ENCODE data around the gene NRXN2.
"Not testable (repeated sequence)": the region's sequence is repeated elsewhere in the genome, so short reads cannot be mapped to it uniquely, and the experiment has no call there.

Gene NRXN2

DNA sequence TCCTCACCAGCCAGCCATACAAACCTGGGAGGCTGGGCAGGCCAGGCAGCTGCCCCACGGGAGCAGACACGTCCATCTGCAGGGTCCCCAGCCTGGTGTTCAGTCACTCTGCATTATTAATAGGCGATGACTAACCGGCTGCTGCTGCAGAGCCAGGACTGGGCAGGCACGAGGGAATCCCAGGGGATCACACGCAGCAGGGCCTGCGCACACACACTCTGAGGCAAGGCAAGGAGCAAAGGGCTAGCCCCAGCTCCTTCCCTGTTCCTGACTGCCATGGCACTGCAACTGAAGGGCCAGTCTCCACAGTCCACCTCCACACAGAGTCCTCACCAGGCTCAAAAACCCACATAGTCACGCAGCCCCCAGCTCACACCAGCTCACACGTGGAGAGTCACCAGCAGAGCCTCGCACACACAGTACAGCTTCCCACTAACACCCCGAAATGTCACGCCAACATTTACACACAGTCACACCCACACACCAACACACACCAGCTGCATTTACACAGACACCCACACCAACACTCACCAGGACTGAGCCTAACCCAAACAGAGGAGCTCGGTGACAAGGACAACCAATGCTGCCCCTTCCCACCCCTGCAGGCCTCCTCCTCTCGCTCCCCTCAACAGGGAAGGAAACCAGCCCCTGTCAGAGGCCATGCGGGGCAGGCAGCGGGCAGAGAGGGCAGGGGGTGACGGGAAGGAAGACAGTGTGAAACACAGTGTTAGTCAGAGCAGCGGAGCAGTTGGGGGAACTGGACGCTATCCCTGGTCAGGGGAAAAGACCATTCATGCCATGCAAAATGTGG lies 47.3 kb downstream of the NRXN2 start:
- no peaks in the 10 kb centered on the region for H3K36me3 ChIP-seq (ENCODE audit: control insufficient read depth, insufficient read depth, low read length)
- no peaks in the 10 kb centered on the region for H3K9me3 ChIP-seq (ENCODE audit: control insufficient read depth, low read length)
- H3K27me3 ChIP-seq (ENCODE audit: control insufficient read depth, insufficient read depth, low read length, poor library complexity, severe bottlenecking) = peaks cover 19% of the 10 kb centered on the region
- no peak overlapping the region for H3K4me3 ChIP-seq (ENCODE audit: insufficient read depth, low read depth, low read length)
- no peak overlapping the region for H3K27ac ChIP-seq (ENCODE audit: insufficient read depth, low read depth, low read length, poor library complexity, severe bottlenecking)
- WGBS, 2 experiments = 85 to 87% methylated on average over 19 of the region's 19 CpGs
- peaks cover 10% of the 10 kb centered on the region for H3K4me1 ChIP-seq (ENCODE audit: control insufficient read depth, insufficient read depth, low read length)

- Histone ChIP-seq H3K4me3 (ENCODE audit: insufficient read depth, low read depth, low read length) (no peak overlapping the region), H3K27me3 (ENCODE audit: control insufficient read depth, insufficient read depth, low read length, poor library complexity, severe bottlenecking) (peaks cover 19% of the 10 kb centered on the region), H3K36me3 (ENCODE audit: control insufficient read depth, insufficient read depth, low read length) (no peaks in the 10 kb centered on the region), H3K4me1 (ENCODE audit: control insufficient read depth, insufficient read depth, low read length) (peaks cover 10% of the 10 kb centered on the region), H3K27ac (ENCODE audit: insufficient read depth, low read depth, low read length, poor library complexity, severe bottlenecking) (no peak overlapping the region), H3K9me3 (ENCODE audit: control insufficient read depth, low read length) (no peaks in the 10 kb centered on the region)
- WGBS, 2 experiments = 91 to 93% methylated on average over 2 of the region's 2 CpGs
Observed at GRCh38 chr11:64674774-64675173, 48.2 kb downstream of the NRXN2 start.

DNA sequence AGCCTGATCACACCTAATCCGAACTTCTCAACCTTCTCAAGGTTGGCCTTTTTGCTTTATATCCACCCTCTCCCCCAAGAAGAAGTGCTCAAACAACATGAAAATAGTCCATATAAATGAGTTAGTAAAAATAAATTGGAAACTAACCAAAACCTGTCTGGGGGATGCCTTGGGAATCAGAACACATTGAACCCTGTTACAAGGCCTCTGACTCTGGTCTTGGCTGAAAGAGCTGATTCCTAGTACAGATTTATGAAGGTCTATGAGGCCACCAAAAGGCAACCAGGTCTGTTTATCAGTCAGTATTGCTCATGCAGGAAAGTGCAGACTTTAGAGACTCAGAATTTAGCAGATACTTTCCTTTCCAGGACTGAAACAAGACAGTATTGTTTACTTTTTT lies 49.7 kb downstream of the NRXN2 start:
- Histone ChIP-seq H3K9me3 (ENCODE audit: control insufficient read depth, low read length) (no peaks in the 10 kb centered on the region), H3K4me3 (ENCODE audit: insufficient read depth, low read depth, low read length) (no peak overlapping the region), H3K36me3 (ENCODE audit: control insufficient read depth, insufficient read depth, low read length) (no peaks in the 10 kb centered on the region), H3K27me3 (ENCODE audit: control insufficient read depth, insufficient read depth, low read length, poor library complexity, severe bottlenecking) (peaks cover 25% of the 10 kb centered on the region), H3K4me1 (ENCODE audit: control insufficient read depth, insufficient read depth, low read length) (peaks cover 10% of the 10 kb centered on the region), H3K27ac (ENCODE audit: insufficient read depth, low read depth, low read length, poor library complexity, severe bottlenecking) (no peak overlapping the region)
- WGBS, 2 experiments = 80 to 82% methylated on average over 1 of the region's 1 CpG

- WGBS, 2 experiments = 94 to 97% methylated on average over 2 of the region's 2 CpGs
Observed at GRCh38 chr11:64672875-64673274, 50.1 kb downstream of the NRXN2 start.

DNA sequence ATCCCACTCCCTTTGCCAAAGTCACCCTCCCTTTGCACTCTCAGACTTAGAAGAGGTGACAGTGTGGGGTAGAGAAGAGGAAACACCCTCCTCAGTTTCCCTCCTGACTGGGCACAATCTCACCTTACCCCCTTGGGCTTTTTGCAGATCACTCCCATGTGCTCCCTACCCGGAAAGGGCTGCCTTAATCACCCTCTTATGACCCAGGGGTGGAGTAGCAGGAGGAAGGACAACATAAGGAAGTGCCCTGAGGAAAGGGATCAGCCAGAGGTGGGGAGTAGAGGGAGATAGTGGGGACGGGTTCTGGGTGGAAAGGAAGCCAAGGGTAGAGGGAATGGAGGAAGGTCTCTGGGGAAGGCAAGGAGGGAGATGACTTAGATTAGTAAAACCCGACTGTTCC lies 52.0 kb downstream of the NRXN2 start:
- Histone ChIP-seq H3K27ac (ENCODE audit: insufficient read depth, low read depth, low read length, poor library complexity, severe bottlenecking) (no peak overlapping the region), H3K27me3 (ENCODE audit: control insufficient read depth, insufficient read depth, low read length, poor library complexity, severe bottlenecking) (peaks cover 26% of the 10 kb centered on the region), H3K4me1 (ENCODE audit: control insufficient read depth, insufficient read depth, low read length) (peaks cover 5% of the 10 kb centered on the region), H3K4me3 (ENCODE audit: insufficient read depth, low read depth, low read length) (no peak overlapping the region), H3K9me3 (ENCODE audit: control insufficient read depth, low read length) (no peaks in the 10 kb centered on the region), H3K36me3 (ENCODE audit: control insufficient read depth, insufficient read depth, low read length) (no peaks in the 10 kb centered on the region)
- WGBS, 2 experiments = 84 to 85% methylated on average over 3 of the region's 3 CpGs

More at GRCh38 chr11:64672875-64673274, 50.1 kb downstream of the NRXN2 start:
- H3K4me1 ChIP-seq (ENCODE audit: control insufficient read depth, insufficient read depth, low read length) = peaks cover 10% of the 10 kb centered on the region
- no peak overlapping the region for H3K4me3 ChIP-seq (ENCODE audit: insufficient read depth, low read depth, low read length)
- no peaks in the 10 kb centered on the region for H3K9me3 ChIP-seq (ENCODE audit: control insufficient read depth, low read length)
- no peak overlapping the region for H3K27ac ChIP-seq (ENCODE audit: insufficient read depth, low read depth, low read length, poor library complexity, severe bottlenecking)
- H3K27me3 ChIP-seq (ENCODE audit: control insufficient read depth, insufficient read depth, low read length, poor library complexity, severe bottlenecking) = peaks cover 26% of the 10 kb centered on the region
- no peaks in the 10 kb centered on the region for H3K36me3 ChIP-seq (ENCODE audit: control insufficient read depth, insufficient read depth, low read length)

DNA sequence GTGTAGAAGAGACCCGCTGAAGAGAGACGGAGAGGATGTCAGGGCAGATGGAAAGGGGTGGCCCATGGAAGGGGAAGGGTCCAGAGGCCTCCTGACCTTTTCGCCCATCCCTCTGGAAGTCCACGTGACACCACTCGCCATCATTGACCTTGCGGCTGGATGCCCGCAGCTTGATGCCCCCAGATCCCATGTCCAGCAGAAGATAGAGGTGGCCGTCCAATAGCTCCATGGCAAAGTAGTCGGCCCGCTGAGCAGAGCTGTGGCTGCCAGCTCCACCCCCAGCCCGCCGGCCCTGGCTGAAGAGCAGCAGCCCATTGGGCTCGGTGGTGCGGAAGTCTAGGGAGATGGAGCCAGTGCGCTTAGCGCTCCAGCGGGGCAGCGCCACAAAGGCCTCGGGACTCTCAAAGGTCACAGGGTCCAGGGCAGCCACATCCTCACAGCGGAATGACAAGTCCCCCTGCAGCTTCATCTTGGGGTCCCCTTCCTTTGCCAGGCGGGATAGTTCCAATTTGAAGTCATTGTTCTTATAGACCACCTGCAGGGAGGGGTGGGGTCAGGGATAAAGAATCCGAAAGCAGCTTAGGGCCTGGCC lies 55.7 kb downstream of the NRXN2 start:
- no peaks in the 10 kb centered on the region for H3K36me3 ChIP-seq (ENCODE audit: control insufficient read depth, insufficient read depth, low read length)
- no peak overlapping the region for H3K27ac ChIP-seq (ENCODE audit: insufficient read depth, low read depth, low read length, poor library complexity, severe bottlenecking)
- peaks cover 17% of the 10 kb centered on the region for H3K27me3 ChIP-seq (ENCODE audit: control insufficient read depth, insufficient read depth, low read length, poor library complexity, severe bottlenecking)
- no peak overlapping the region for H3K4me3 ChIP-seq (ENCODE audit: insufficient read depth, low read depth, low read length)
- peaks cover 5% of the 10 kb centered on the region for H3K4me1 ChIP-seq (ENCODE audit: control insufficient read depth, insufficient read depth, low read length)
- H3K9me3 ChIP-seq (ENCODE audit: control insufficient read depth, low read length) = no peaks in the 10 kb centered on the region
- 80 to 81% methylated on average over 22 of the region's 22 CpGs for WGBS, 2 experiments

DNA sequence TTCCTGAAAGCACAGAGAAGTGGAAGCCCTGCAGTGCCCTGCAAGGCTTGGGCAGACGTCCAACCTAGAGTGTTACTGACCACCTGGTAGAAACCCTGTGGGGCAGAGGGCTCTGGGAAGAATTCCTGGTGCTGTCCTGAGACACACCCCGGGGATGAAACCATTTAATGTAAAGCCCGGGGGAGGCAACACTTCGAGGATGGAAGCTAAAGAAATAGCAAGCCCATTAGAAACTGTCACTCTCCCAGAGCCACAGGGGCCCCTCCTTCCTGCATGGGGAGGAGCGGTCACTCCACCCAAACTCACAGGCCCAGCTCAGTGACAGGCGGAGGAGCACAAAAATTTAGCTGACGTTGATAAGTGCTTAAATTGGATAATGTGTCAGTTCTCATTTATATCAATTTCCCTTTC lies 57.6 kb downstream of the NRXN2 start:
- H3K36me3 ChIP-seq (ENCODE audit: control insufficient read depth, insufficient read depth, low read length) = no peaks in the 10 kb centered on the region
- 61 to 62% methylated on average over 7 of the region's 7 CpGs for WGBS, 2 experiments
- H3K9me3 ChIP-seq (ENCODE audit: control insufficient read depth, low read length) = no peaks in the 10 kb centered on the region
- peaks cover 5% of the 10 kb centered on the region for H3K4me1 ChIP-seq (ENCODE audit: control insufficient read depth, insufficient read depth, low read length)
- no peak overlapping the region for H3K27ac ChIP-seq (ENCODE audit: insufficient read depth, low read depth, low read length, poor library complexity, severe bottlenecking)
- no peak overlapping the region for H3K4me3 ChIP-seq (ENCODE audit: insufficient read depth, low read depth, low read length)
- H3K27me3 ChIP-seq (ENCODE audit: control insufficient read depth, insufficient read depth, low read length, poor library complexity, severe bottlenecking) = peaks cover 7% of the 10 kb centered on the region

DNA sequence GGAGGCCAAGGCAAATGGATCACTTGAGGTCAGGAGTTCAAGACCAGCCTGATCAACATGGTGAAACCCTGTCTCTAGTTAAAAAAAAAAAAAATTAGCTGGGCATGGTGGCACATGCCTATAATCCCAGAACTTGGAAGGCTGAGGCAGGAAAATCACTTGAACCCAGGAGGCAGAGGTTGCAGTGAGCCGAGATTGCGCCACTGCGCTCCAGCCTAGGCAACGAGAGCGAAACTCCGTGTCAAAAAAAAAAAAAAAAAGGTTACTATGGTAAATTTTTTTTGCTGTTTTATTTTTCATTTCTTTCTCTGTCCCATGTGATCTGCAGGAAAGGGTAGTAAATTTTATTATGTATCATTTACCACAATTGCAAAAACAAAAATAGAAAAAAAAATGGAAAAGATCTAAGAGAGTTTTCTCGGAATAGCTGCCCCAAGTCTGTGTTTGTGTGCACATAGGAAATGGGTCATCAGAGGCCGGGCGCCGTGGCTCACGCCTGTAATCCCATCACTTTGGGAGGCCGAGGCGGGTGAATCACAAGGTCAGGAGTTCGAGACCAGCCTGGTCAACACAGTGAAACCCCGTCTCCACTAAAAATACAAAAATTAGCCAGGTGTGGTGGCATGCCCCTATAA lies 58.6 kb downstream of the NRXN2 start:
- 92 to 96% methylated on average over 15 of the region's 15 CpGs for WGBS, 2 experiments
- H3K4me3 ChIP-seq (ENCODE audit: insufficient read depth, low read depth, low read length) = not testable (repeated sequence)

DNA sequence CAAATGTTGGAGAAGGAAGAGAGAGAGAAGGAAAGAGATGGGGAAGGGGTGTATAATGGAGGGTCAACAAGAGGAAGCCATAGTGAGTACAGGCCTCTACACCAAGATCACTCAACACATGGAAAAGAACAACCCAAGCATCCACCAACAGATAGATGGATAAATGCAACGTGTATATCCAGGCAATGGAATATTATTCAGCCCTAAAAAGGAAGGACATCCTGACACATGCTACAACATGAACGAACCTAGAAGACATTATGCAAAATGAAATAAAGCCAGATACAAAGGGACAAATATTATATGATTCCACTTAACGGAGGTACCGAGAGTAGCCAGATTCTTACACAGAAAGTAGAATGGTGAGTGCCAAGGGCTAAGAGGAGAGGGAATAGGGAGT lies 59.3 kb downstream of the NRXN2 start:
- Histone ChIP-seq H3K4me3 (ENCODE audit: insufficient read depth, low read depth, low read length) (no peak overlapping the region), H3K9me3 (ENCODE audit: control insufficient read depth, low read length) (no peaks in the 10 kb centered on the region), H3K36me3 (ENCODE audit: control insufficient read depth, insufficient read depth, low read length) (no peaks in the 10 kb centered on the region), H3K27ac (ENCODE audit: insufficient read depth, low read depth, low read length, poor library complexity, severe bottlenecking) (no peak overlapping the region), H3K27me3 (ENCODE audit: control insufficient read depth, insufficient read depth, low read length, poor library complexity, severe bottlenecking) (peaks cover 5% of the 10 kb centered on the region), H3K4me1 (ENCODE audit: control insufficient read depth, insufficient read depth, low read length) (peaks cover 5% of the 10 kb centered on the region)
- WGBS, 2 experiments = 92 to 99% methylated on average over 4 of the region's 4 CpGs

More for the DNA sequence above, 58.6 kb downstream of the NRXN2 start:
- H3K27me3 ChIP-seq (ENCODE audit: control insufficient read depth, insufficient read depth, low read length, poor library complexity, severe bottlenecking); H3K36me3 ChIP-seq (ENCODE audit: control insufficient read depth, insufficient read depth, low read length); H3K9me3 ChIP-seq (ENCODE audit: control insufficient read depth, low read length); H3K4me1 ChIP-seq (ENCODE audit: control insufficient read depth, insufficient read depth, low read length); H3K27ac ChIP-seq (ENCODE audit: insufficient read depth, low read depth, low read length, poor library complexity, severe bottlenecking): not testable (repeated sequence)

DNA sequence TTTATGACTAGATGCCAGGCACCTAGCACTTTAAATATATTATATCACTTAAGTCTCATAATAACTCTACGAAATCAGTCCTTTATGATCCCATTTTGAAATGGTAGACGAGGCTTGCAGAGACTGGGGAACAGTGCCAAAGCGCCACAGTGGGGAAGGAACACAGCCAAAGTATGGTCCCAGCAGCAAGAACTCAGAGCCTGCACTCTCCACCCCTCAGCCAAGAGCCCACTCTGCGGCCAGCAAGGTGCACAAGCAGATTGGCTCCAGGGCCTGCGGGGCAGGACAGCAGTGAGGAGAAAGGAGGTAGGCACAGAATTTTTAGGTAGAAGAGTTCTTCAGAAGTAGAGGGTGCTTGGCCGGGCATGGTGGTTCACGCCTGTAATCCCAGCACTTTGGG lies 61.4 kb downstream of the NRXN2 start:
- Histone ChIP-seq H3K27me3 (ENCODE audit: control insufficient read depth, insufficient read depth, low read length, poor library complexity, severe bottlenecking) (no peaks in the 10 kb centered on the region), H3K9me3 (ENCODE audit: control insufficient read depth, low read length) (no peaks in the 10 kb centered on the region), H3K4me1 (ENCODE audit: control insufficient read depth, insufficient read depth, low read length) (no peaks in the 10 kb centered on the region), H3K36me3 (ENCODE audit: control insufficient read depth, insufficient read depth, low read length) (no peaks in the 10 kb centered on the region), H3K27ac (ENCODE audit: insufficient read depth, low read depth, low read length, poor library complexity, severe bottlenecking) (no peak overlapping the region), H3K4me3 (ENCODE audit: insufficient read depth, low read depth, low read length) (no peak overlapping the region)
- 95 to 96% methylated on average over 7 of the region's 7 CpGs for WGBS, 2 experiments
